A204.1 (cell line): ENCODE data around the gene MYH14.

Experiments
- FAIRE-seq: peaks from 2 replicates; lab custom pipeline; 2012; peaks lifted over from hg19 to GRCh38; lab: Jason Lieb, UNC

Gene MYH14

DNA sequence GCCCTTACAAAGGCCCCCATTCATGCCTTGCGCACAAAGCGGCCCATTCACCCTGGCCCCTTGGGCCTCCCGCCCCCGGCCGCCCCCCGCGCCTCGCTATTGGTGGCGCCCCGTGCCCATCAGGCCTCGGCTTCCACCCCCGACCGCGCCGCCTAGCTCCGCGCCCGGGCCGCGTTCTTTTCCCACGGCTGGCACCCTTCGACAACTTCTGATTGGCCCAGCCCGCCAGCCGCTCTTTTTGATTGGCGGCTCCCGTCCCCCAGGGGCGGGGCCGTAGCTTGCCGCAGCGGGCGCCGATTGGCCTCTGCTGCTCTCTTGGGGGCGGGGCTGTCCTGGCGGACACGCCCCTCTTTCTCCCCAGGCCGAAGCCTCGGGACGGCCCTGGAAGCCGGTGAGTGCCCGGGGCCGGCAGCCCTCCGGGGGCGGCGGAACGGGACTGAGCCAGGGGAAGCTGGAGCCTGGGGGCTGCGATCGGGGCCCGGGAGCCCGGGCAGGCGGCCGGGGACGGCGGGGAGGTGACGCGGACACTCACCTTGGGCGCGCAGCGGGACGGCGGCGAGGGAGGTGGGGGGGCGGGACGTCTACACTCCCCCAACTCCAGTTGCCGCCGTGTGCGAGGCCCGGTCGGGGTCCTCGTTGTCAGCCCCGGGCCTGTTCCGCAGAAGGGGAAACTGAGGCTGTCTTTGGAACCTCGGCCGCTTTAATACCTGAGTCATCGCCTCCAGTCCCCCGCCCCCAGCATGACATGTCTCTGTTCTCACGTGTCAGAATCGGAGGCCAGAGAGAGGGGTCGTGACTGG, at the start of gene MYH14:
Gene MYH14, plus strand, starts transcription at position 342 of the 800 bp plus-strand sequence. CDS start 6,744 bp downstream, outside the sequence.
- FAIRE-seq = peak; percentile 90

DNA sequence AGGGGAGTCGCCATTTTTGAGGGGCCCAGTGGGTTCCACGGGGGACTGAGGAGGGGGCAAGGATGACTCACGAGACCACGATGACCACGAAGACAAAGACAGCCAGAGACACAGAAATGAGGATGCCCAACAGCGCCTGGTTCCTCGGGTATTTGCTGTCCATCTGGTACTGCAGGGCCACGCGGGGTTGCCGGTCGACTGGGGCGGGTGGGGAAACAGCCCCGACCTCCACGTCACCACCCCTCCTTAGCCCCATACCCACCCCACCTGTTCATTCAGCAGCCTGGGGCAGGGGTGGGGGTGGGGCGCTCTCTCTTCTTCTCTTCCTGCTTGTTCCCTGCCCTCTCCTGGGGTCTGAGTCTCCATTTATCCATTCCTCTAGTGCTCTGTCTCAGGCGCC, 48.9 kb upstream of the MYH14 start:
- FAIRE-seq = no peak

DNA sequence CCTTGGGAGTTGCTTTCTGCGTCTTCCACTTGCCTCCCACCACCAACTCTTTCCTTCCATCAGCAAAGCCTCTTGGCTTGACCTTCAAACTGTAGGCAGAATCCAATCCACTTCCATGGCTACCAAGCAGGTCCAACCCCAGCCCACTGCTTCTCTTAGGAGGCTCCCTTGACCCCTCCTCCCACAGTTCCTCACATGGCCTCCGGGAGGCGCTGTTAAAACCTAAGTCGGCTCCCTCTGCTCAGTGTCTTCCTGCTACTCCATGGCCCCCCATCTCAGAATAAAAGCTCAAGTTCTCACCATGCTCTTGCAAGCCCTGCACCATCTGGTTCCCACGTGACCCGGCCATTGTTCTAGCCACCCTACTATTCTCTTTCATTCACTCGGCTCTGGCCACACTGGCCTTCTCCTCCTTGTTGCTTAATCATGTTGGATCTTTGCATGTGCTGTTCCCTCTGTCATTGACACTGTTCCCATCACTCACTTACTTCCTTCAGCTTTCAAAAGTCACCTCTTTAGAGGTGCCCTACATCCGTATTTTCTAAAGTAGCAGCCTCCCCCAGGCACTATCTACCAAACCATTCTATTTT, 47.8 kb upstream of the MYH14 start:
- no peak for FAIRE-seq

DNA sequence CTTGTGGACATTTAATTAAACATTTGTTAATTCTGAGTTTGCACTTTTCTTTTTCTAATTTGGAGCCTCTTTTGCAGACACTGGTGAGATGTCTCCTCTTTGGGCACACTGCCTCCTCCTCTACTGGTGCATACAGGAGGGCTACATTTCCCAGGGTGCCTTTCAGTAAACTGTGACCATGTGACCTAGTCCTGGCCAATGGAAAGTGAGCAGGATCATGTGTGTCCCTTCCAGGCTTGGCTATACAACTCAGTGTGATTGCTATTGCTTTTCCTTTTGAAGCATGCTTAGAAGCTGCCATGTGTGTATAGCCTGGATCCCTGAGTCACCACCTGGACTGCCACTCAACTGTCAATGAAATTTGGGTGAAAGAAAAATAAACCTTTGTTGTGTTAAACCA, 44.8 kb upstream of the MYH14 start:
- FAIRE-seq = no peak

DNA sequence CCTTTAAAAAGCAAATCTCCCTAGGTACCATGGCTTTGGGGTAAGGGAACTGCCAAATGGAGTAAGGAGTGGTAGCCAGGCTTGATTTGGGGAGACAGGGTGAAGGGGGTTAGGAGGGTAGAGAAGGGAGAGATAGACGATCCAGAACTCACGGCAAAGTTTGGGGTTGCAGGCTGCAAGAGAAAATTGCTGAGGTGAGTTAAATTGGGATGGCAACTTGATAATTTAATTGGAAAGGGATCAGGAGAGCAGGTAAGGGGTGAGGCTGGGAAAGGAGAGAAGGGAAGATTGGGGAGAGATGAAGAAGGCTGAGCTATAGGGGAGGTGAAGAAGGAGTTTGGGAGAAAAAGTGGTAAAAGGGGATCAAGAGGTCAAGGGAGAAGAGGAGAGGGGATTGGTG, 44.3 kb upstream of the MYH14 start:
- FAIRE-seq = no peak

DNA sequence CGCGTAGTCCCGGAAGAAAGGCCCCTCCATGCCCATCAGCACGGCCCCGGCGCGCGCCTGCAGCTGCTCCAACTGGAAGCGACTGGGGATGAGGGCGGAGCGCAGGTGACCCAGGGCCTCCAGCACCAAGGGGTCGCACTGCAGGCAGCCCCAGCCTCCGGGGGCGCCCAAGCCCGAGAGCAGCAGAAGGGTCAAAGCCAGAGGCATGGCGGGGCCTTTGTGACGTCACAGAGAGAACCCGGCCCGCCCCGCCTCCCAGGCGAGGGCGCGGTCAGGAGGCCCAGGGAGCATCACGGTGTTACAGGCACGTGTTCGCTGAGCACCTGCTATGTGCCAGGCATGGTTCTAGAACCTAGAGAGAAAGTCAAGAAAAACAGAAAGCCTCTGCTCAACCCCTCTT, 40.4 kb upstream of the MYH14 start, which contains the start of gene IZUMO2:
Gene IZUMO2, minus strand, starts transcription at position 294 of the 400 bp plus-strand sequence. Its CDS starts 87 bp downstream, at position 207.
- FAIRE-seq = no peak

DNA sequence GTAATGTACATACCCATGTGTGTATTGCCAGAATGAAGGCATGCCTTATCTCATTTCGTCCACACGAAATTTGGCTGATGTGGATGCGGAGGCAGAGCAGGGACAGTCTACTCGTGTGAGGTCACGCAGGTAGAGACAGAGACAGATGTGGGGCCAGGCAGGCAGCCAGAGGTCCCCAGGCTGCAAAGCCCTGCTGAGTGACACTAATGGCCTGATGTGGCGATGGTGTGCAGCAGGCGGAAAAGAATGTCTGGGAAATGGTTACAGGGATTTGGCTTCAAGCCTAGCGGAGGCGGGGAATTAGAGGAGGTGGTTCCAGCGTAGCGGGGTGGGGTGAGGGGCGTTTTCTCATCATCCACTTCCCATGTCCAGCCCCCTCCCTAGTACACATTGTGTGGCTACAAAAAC, 36.1 kb upstream of the MYH14 start:
- FAIRE-seq = no peak

DNA sequence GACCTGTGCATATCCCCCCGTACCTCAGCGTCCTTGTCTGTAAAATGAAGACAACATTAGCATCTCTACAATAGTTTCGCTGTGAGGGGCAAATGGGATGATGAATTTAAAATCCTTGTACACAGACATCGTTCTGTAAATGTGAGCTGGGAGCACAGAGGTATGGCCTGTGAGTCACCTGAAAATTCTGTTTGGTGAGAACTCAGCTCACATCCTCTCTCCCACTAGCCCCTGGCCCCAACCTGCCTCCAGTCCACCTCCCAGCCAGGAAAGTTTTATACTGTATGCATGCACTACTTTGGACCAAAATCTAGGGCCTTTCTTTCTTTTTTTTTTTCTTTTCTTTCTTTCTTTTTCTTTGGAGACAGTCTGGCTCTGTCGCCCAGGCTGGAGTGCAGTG, 31.7 kb upstream of the MYH14 start:
- no peak for FAIRE-seq

DNA sequence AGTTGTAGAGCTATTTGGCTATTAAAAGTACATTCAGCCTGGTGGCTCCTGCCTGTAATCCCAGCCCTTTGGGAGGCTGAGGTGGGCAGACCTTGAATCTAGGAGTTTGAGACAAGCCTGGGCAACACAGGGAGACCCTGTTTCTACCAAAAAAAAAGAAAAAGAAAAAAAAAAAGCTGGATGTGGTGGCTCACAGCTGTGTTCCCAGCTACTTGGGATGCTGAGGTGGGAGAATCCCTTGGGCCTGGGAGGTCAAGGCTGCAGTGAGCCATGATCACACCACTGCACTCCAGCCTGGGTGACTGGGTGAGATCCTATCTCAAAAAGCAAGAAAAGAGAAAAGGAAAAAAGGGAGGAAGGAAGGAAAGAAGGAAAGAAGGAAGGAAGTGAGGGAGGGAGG, 30.7 kb upstream of the MYH14 start:
- FAIRE-seq = no peak

DNA sequence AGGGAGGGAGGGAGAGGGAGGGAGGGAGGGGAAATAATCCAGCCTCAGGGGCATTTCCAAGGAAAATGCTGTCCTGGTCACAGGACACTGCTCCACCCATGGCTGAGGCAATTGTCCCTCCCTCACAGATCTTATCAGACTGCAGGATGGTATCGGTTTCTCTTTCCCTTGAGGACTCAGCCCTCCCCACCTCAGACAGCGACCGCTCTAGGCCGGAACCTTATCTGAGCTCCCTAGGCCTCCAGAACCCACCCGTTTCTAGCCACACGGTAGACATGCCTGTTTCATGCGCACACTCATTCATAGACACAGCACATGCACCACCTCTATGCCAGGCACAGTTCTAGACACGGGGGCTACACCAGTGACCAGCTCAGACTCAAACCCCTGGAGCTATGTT, 30.3 kb upstream of the MYH14 start:
- FAIRE-seq = no peak

DNA sequence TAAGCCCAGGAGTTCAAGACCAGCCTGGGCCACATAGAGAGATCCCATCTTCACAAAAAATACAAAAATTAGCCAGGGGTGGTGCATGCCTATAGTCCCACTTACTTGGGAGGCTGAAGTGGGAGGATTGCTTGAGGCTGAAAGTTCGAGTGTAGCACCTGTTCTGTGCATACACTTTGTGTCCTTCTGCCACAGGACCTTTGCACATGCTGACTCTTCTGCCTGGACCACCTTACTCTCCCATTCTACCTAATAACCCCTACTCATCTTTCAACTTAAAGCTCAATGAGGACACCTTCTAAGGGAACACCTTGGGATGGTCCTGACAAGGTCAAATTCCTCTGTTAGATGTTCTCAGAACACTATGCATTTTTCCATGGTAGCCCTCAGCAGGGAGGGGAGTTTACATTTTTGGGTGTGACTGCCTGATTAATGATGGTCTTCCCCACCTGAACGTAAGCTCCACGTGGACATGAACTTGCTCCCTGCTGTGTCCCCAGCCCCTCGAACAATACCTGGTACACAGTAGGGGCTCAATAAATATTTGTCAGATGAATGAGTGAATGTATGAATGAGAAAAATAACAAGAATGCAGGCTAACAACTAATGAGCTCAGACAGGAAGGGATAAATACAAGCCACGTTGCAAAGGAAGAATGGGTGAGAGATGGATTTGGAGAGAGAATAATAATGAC, 29.2 kb upstream of the MYH14 start:
- FAIRE-seq = no peak

DNA sequence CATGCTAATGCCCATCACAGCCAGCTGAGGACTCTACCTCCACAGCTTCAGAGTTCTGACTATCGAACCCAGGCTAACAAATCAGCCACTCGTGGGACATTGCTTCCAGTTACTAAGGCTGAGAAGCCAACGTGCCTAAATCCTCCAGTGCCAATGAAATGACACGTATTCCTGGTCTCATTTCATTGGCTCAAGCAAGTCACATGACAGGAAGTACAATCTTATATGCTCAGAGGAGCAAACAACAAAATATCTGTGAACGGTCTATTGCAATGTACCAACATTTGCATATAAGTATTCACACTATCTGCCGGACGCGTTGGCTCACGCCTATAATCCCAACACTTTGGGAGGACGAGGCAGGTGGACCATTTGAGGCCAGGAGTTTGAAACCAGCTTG, 27.5 kb upstream of the MYH14 start:
- no peak for FAIRE-seq

DNA sequence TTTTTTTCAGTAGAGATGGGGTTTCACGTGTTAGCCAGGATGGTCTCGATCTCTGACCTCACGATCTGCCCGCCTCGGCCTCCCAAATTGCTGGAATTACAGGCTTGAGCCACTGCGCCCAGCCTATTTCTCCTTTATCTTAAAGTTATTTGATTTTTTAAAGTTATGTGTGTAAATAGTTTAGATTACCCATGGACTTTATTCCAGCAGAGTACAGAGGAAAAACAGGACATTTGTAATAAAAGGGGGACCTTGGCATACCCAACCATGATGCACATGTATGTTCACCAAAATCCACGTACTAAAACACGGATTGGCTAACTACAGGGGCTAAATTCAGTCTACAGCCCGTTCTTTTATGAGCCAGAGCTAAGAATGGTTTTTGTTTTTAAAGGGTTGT, 26.6 kb upstream of the MYH14 start:
- no peak for FAIRE-seq

DNA sequence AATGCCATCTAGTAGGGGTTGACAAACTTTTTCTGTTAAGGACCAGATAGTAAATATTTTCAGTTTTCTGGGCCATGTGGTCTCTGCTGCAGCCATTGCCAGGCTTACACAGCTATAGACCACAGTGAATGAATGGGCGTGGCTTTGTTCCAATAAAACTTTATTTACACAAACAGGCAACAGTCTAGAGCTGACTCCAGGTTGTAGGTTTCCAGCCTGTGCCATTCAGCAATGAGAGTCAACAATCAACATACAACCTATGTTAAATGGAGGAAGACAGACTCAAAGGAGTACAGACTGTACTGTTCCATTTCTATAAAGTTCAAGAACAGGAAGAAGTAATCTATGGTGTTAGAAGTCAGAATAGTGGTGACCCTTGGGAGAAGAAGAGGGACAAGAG, 25.1 kb upstream of the MYH14 start:
- no peak for FAIRE-seq

DNA sequence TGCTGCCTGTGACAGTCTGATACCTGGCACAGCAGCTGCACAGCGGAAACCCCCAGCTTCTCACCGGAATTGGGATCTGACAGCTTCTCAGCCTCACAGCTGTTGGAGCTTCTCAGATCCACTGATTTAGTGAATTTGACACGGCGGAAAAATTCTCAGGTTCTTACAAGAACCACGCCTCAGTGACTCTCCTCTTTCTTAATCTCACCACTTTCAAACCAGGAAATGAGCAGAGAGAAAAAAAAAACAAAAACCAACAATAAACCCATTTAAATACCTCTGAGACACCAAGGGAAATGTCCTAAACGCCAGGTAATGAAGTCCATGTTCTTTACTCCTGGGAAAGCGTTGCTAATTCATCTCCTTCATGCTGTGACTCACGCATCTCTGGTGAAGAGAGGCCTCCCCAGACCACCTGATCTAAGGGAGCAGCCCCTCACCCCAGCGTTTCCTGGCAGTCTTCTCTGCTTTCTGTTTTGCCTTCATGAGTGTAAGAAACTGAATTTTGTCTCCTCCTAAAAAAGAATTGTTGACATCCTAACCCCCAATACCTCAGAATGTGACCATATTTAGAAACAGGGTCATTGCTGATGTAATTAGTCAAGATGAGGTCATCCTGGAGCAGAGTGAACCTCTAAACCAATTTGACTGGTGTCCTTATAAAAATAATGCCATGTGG, 24.4 kb upstream of the MYH14 start:
- no peak for FAIRE-seq

DNA sequence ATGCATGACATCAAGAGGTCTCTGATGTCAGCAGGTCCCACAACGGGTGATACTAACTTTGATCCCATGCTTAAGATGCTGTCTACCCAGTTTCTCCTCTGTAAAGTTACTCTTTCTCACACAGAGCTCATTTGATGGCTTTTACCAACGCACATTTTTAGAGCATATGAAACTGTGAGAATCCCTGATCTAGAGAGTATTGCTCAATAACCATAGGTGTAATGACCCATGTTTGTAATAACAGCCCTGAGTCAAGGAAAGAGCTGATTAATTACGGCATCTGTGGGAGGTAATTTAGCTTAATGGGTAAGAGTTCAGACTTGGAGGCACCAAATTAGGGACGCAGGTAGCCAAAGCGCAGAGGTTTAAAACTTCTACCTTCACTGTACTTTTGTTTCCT, 22.3 kb upstream of the MYH14 start:
- FAIRE-seq = no peak

DNA sequence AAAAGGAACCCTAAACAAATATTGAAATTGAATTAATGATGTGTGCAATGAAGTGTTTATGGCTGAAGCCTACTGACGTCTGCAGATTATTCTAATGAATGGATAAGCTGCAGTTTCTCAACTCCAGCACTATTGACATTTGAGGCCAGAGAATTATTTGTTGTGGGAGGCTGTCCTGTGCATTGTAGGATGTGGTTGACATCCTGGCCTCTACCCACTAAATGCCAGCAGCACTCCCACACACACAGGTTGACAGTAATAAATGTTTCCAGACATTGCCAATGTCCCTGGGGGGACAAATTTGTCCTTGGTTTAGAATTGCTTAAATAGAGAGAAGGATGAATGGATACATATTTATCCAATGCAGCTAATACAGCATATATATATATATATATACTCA, 19.2 kb upstream of the MYH14 start:
- no peak for FAIRE-seq

DNA sequence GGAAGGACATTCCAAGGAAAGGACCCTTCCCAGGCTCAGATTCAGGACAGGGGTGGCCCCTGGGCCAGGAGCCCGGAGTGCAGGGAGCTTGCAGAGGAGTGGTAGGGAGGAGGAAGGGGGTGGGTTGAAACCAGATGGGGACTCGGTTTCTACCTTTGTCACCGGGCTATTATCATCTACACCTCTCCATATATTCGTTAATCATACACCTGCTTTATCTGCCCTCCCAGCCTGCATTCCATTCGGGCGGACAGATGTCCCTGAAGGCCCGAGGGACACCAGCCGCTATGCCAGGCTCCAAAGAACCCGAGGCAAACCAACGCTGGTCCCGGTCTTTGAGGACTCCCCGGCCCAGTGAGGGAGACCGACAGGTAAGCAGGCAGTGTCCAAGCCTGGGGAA, 15.5 kb upstream of the MYH14 start:
- no peak for FAIRE-seq

DNA sequence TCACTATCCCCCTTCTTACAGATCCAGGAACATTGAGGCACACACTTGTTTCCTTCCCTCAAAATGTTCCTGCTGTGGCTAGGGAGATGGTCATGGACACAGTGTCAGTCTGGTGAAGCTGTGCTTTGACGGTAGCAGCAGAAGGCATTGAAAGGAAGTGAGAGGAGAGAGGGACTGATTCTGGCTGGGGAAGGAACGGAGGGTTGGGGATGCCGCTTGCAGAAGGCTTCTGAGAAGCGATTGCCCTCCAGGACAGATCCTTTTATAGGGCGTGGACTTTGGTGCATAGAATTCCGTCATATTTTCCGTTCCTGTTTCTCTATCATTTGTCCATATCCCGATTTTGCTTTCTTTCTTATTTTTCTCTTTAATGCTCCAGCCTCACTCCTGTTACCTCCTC, 14.1 kb upstream of the MYH14 start:
- FAIRE-seq = no peak

DNA sequence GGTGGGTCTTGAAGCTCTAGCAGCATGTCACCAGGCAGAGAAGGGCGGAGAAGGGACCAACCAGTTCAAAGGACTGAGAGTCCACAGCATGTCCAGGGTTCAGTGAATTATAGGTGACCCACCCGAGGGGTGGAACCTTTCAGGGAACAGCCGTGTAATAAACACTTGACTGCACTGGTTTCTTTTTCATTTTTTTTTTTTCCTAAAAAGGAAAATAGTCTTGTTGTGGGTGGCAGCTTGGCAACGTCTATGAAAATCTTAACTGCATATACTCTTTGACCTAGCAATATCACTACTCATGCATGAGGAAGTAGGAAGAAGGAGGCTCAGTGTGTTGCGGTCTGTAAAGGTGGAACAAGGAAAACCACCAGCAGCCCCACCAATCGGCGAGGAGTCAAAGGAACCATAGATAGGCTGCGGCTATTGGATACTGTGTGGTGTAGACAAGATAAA, 13.0 kb upstream of the MYH14 start:
- no peak for FAIRE-seq

DNA sequence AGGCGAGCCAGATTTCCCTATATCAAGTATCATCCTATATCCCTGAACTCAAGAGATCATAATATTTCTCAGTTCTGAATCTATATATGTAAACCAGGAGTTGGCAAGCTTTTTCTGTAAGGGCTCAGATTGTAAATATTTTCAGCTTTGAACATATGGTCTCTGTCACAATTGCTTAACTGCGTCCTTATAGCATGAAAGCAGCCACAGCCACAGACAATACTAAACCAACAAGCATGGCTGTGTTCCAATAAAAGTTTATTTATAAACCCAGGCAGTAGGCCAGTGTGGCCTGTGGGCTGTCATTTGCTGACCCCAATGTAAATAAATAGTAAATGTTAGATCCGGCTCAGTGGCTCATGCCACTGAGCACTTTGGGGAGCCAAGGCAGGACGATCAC, 12.2 kb upstream of the MYH14 start:
- FAIRE-seq = no peak

DNA sequence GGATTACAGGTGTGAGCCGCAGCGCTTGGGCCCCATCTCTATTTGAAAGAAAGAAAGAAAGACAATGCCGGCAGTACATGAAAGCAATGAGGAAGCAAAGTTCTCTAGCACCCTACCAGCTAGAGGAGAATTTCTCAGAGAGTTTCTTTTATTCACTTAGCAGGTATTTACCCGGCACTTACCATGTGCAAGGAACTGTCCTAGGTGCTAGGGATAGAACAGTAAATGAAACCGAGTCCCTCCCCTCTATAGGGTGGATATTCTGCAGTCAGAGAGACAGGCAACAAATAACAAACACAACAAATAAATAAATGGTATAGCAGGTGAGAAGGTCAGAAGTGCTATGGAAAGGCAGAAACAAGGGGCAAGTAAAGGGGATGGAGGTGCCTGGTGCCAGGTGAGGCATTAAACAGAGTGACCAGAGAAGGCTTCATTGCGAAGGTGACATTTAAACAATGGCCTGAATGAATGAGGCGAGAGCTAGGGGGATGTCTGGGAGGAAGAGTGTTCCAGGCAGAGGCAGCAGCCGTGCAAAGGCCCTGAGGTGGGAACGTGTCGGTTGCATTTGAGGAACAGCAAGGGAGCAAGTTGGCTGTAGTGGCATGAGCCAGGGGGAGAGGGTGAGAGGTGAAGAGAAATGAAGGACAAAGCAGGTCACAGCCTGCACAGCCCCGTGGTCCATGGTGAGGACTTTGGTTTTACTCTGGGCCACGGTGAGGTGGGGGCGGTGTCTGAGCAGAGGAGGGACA, 10.8 kb upstream of the MYH14 start:
- FAIRE-seq = no peak
